ENCODE results near the gene EMC6.

EMC6 gene

GRCh38 chr17:3658784-3659449 lies 9.7 kb upstream of the EMC6 start:
- no peaks in the 10 kb centered on the region for H3K27me3 ChIP-seq (ENCODE audit: control insufficient read depth in 3 of 3, insufficient read depth in 3 of 3, low read depth in 1 of 3, low read length in 3 of 3)
- no CpG with 5 or more reads among the region's 22 CpGs for WGBS, 2 donors (ENCODE audit: extremely low coverage in 2 of 2, insufficient read length in 2 of 2, insufficient replicate concordance in 1 of 2)
- H3K4me3 ChIP-seq (ENCODE audit: low read length in 2 of 2): no peak overlapping the region

GRCh38 chr17:3659541-3660111 lies 9.0 kb upstream of the EMC6 start:
- no peak overlapping the region for H3K27ac ChIP-seq (replicated peaks; ENCODE audit: low read length)
- H3K9ac ChIP-seq (ENCODE audit: low read depth, low read length, poor library complexity): no peak overlapping the region
- no peak overlapping the region for H4K8ac ChIP-seq (ENCODE audit: low read depth, low read length)
- H3K36me3 ChIP-seq (replicated peaks in 1 of 2; ENCODE audit: control insufficient read depth in 2 of 2, insufficient read depth in 2 of 2, low read length in 2 of 2): peaks cover 12 to 42% of the 10 kb centered on the region in 2 donors
- H3K4me1 ChIP-seq (ENCODE audit: control insufficient read depth in 2 of 2, insufficient read depth in 1 of 2, low read depth in 1 of 2, low read length in 2 of 2): peaks cover 0 to 9% of the 10 kb centered on the region in 2 donors
- H3K79me1 ChIP-seq (ENCODE audit: low read depth, low read length): peaks cover 1% of the 10 kb centered on the region
- no peak for DNase-seq (ENCODE audit: low spot score)
- H3K9me3 ChIP-seq (replicated peaks in 1 of 2; ENCODE audit: control insufficient read depth in 2 of 2, insufficient read depth in 1 of 2, low read depth in 1 of 2, low read length in 2 of 2): no peaks in the 10 kb centered on the region
- no peak overlapping the region for H3K4me3 ChIP-seq (ENCODE audit: low read length in 2 of 2)
- no peak overlapping the region for H2AK5ac ChIP-seq (ENCODE audit: low read depth, low read length)
- no peak overlapping the region for H3K4me2 ChIP-seq (ENCODE audit: insufficient read depth, low read length, poor library complexity, severe bottlenecking)
- no peak overlapping the region for H2BK120ac ChIP-seq (ENCODE audit: low read depth, low read length)
- no peak overlapping the region for H3K14ac ChIP-seq (ENCODE audit: low read length)
- no peak overlapping the region for H4K91ac ChIP-seq (ENCODE audit: low read depth, low read length, poor library complexity)
- H2BK15ac ChIP-seq (ENCODE audit: low read length): no peak overlapping the region
- no peak overlapping the region for H3K4ac ChIP-seq (ENCODE audit: low read length)
- no peaks in the 10 kb centered on the region for H3K27me3 ChIP-seq (ENCODE audit: control insufficient read depth in 3 of 3, insufficient read depth in 3 of 3, low read depth in 1 of 3, low read length in 3 of 3)
- no peak overlapping the region for H2BK12ac ChIP-seq (ENCODE audit: low read length)
- WGBS, 2 donors (ENCODE audit: extremely low coverage in 2 of 2, insufficient read length in 2 of 2, insufficient replicate concordance in 1 of 2): no CpG with 5 or more reads among the region's 22 CpGs
- no peak overlapping the region for H3K23ac ChIP-seq (ENCODE audit: low read depth, low read length, poor library complexity)
- H2AFZ ChIP-seq (ENCODE audit: low read length): no peak overlapping the region
- H3K18ac ChIP-seq (ENCODE audit: low read length): no peak overlapping the region
- H2BK5ac ChIP-seq (ENCODE audit: low read length): no peak overlapping the region

More at GRCh38 chr17:3658784-3659449, 9.7 kb upstream of the EMC6 start:
- no peak overlapping the region for H3K4me2 ChIP-seq (ENCODE audit: insufficient read depth, low read length, poor library complexity, severe bottlenecking)
- H3K36me3 ChIP-seq (replicated peaks in 1 of 2; ENCODE audit: control insufficient read depth in 2 of 2, insufficient read depth in 2 of 2, low read length in 2 of 2): peaks cover 8 to 35% of the 10 kb centered on the region in 2 donors
- H4K91ac ChIP-seq (ENCODE audit: low read depth, low read length, poor library complexity): no peak overlapping the region
- no peak for DNase-seq (ENCODE audit: low spot score)
- H3K18ac ChIP-seq (ENCODE audit: low read length): no peak overlapping the region
- H2AK5ac ChIP-seq (ENCODE audit: low read depth, low read length): no peak overlapping the region
- no peak overlapping the region for H3K4ac ChIP-seq (ENCODE audit: low read length)
- H2AFZ ChIP-seq (ENCODE audit: low read length): no peak overlapping the region
- no peak overlapping the region for H2BK15ac ChIP-seq (ENCODE audit: low read length)
- H3K14ac ChIP-seq (ENCODE audit: low read length): no peak overlapping the region
- H3K23ac ChIP-seq (ENCODE audit: low read depth, low read length, poor library complexity): no peak overlapping the region
- peaks cover 1% of the 10 kb centered on the region for H3K79me1 ChIP-seq (ENCODE audit: low read depth, low read length)
- no peak overlapping the region for H2BK5ac ChIP-seq (ENCODE audit: low read length)
- peaks cover 0 to 9% of the 10 kb centered on the region in 2 donors for H3K4me1 ChIP-seq (ENCODE audit: control insufficient read depth in 2 of 2, insufficient read depth in 1 of 2, low read depth in 1 of 2, low read length in 2 of 2)
- H3K27ac ChIP-seq (replicated peaks; ENCODE audit: low read length): no peak overlapping the region
- peak overlapping the region; percentile 60 for H3K9ac ChIP-seq (ENCODE audit: low read depth, low read length, poor library complexity)
- no peak overlapping the region for H2BK120ac ChIP-seq (ENCODE audit: low read depth, low read length)
- no peak overlapping the region for H4K8ac ChIP-seq (ENCODE audit: low read depth, low read length)
- no peak overlapping the region for H2BK12ac ChIP-seq (ENCODE audit: low read length)
- H3K9me3 ChIP-seq (replicated peaks in 1 of 2; ENCODE audit: control insufficient read depth in 2 of 2, insufficient read depth in 1 of 2, low read depth in 1 of 2, low read length in 2 of 2): no peaks in the 10 kb centered on the region

GRCh38 chr17:3660311-3660891 lies 8.2 kb upstream of the EMC6 start:
- H3K4me3 ChIP-seq (ENCODE audit: low read length in 2 of 2): no peak overlapping the region
- peak overlapping the region; percentile 24 for H2BK5ac ChIP-seq (ENCODE audit: low read length)
- peak overlapping the region; percentile 25 for H3K23ac ChIP-seq (ENCODE audit: low read depth, low read length, poor library complexity)
- no peak overlapping the region for H3K14ac ChIP-seq (ENCODE audit: low read length)
- no peak overlapping the region for H3K27ac ChIP-seq (replicated peaks; ENCODE audit: low read length)
- DNase-seq (ENCODE audit: low spot score): no peak
- no peak overlapping the region for H2AFZ ChIP-seq (ENCODE audit: low read length)
- no peak overlapping the region for H4K8ac ChIP-seq (ENCODE audit: low read depth, low read length)
- H2BK15ac ChIP-seq (ENCODE audit: low read length): no peak overlapping the region
- H3K9ac ChIP-seq (ENCODE audit: low read depth, low read length, poor library complexity): peak overlapping the region; percentile 2
- no peak overlapping the region for H2AK5ac ChIP-seq (ENCODE audit: low read depth, low read length)
- no peaks in the 10 kb centered on the region for H3K9me3 ChIP-seq (replicated peaks in 1 of 2; ENCODE audit: control insufficient read depth in 2 of 2, insufficient read depth in 1 of 2, low read depth in 1 of 2, low read length in 2 of 2)
- WGBS, 2 donors (ENCODE audit: extremely low coverage in 2 of 2, insufficient read length in 2 of 2, insufficient replicate concordance in 1 of 2): no CpG with 5 or more reads among the region's 23 CpGs
- H3K79me1 ChIP-seq (ENCODE audit: low read depth, low read length): no peaks in the 10 kb centered on the region
- no peaks in the 10 kb centered on the region for H3K27me3 ChIP-seq (ENCODE audit: control insufficient read depth in 3 of 3, insufficient read depth in 3 of 3, low read depth in 1 of 3, low read length in 3 of 3)
- no peak overlapping the region for H3K4me2 ChIP-seq (ENCODE audit: insufficient read depth, low read length, poor library complexity, severe bottlenecking)
- no peak overlapping the region for H4K91ac ChIP-seq (ENCODE audit: low read depth, low read length, poor library complexity)
- no peak overlapping the region for H3K4ac ChIP-seq (ENCODE audit: low read length)
- H2BK12ac ChIP-seq (ENCODE audit: low read length): no peak overlapping the region
- no peak overlapping the region for H3K18ac ChIP-seq (ENCODE audit: low read length)
- peaks cover 0 to 9% of the 10 kb centered on the region in 2 donors for H3K4me1 ChIP-seq (ENCODE audit: control insufficient read depth in 2 of 2, insufficient read depth in 1 of 2, low read depth in 1 of 2, low read length in 2 of 2)
- H2BK120ac ChIP-seq (ENCODE audit: low read depth, low read length): no peak overlapping the region
- H3K36me3 ChIP-seq (replicated peaks in 1 of 2; ENCODE audit: control insufficient read depth in 2 of 2, insufficient read depth in 2 of 2, low read length in 2 of 2): peaks cover 15 to 47% of the 10 kb centered on the region in 2 donors

All from neuronal stem cell (in vitro differentiated cells).